HL-60 (cell line): ENCODE results near the gene PCSK1.

ENCODE experiments used
- GABPA ChIP-seq: IDR thresholded peaks from 2 replicates; pipeline ENCODE4 v1.6.1; 2012; ENCODE audit warnings: low read depth
- POLR2AphosphoS5 ChIP-seq: IDR thresholded peaks from 2 replicates; pipeline ENCODE4 v1.6.1; 2012; ENCODE audit warnings: low read depth
- REST ChIP-seq: IDR thresholded peaks from 2 replicates; pipeline ENCODE4 v1.6.1; 2012; ENCODE audit warnings: low read depth; ENCODE audit not compliant: insufficient replicate concordance
- SPI1 ChIP-seq: IDR thresholded peaks from 2 replicates; pipeline ENCODE4 v1.6.1; 2012; ENCODE audit warnings: low read depth, mild to moderate bottlenecking, borderline replicate concordance
- TF ChIP-seq, protein P1 (sequence below): IDR thresholded peaks from one replicate; pipeline ENCODE4 v1.5.1; 2011; ENCODE audit warnings: low read length, control low read depth, inconsistent platforms; ENCODE audit not compliant: insufficient read depth

- TF ChIP-seq, protein P1, sequence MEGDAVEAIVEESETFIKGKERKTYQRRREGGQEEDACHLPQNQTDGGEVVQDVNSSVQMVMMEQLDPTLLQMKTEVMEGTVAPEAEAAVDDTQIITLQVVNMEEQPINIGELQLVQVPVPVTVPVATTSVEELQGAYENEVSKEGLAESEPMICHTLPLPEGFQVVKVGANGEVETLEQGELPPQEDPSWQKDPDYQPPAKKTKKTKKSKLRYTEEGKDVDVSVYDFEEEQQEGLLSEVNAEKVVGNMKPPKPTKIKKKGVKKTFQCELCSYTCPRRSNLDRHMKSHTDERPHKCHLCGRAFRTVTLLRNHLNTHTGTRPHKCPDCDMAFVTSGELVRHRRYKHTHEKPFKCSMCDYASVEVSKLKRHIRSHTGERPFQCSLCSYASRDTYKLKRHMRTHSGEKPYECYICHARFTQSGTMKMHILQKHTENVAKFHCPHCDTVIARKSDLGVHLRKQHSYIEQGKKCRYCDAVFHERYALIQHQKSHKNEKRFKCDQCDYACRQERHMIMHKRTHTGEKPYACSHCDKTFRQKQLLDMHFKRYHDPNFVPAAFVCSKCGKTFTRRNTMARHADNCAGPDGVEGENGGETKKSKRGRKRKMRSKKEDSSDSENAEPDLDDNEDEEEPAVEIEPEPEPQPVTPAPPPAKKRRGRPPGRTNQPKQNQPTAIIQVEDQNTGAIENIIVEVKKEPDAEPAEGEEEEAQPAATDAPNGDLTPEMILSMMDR, result no peak
- TF ChIP-seq REST (no peak), POLR2AphosphoS5 (no peak), SPI1 (no peak), GABPA (no peak)
These were observed at the start of gene PCSK1 for GRCh38 chr5:96433066-96433447.
